Superior temporal gyrus (tissue), 1 donor: Measurements from ENCODE around the gene CHST4.
A peak's percentile ranks its signal among the peaks of the same experiment; 100 is the strongest.
"Not testable (repeated sequence)": the region's sequence is repeated elsewhere in the genome, so short reads cannot be mapped to it uniquely, and the experiment has no call there.

ENCODE experiments used
- DNase-seq: peaks from one replicate; pipeline ENCODE4 v3.0.0-alpha.2; 2016; ENCODE audit errors: extremely low spot score

CHST4 gene

DNA sequence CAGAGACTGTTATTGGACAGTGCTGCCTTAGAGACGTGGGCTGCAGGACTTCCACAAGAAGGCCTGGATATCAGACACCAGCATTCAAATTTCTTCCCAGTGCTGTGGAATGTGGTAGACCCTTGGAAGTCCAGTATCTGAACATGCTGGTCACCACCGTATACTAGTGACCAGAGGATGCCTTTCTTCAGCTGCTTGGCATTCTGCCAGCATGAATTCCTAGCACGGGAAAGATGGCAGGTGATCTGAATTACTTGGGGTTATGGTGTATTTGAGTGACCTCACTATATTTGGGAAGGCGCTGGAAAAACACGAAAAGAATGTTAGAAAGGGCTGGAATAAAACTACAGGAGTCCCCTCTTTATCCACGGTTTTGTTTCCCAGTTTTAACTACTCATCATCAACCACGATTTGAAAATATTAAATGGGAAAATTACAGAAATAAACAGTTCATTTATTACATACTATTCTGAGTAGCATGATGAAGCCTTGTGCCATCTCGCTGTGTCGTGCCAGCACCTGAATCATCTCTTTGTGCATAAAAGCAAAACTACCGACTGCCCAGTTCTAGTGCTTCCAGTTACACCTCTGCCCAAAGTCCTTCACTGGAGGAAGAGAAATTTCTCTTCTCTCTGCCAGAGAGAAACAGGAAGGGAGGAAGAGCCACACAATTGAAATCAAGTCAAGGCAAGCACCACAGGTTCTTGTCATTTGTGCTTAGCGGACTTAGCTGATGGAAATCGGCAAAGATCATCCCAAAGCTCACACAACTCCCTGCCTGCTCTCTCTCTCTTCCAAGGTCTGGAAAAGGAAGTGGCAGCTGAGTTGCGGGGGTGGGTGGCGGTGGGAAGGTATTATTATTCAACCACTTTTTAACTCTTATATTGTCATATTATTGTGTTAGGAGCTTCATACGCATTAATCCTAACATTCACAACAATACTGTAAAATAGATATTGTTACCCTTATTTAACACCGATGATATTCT is 1.4 kb upstream of the CHST4 start:
- no peak for DNase-seq

DNA sequence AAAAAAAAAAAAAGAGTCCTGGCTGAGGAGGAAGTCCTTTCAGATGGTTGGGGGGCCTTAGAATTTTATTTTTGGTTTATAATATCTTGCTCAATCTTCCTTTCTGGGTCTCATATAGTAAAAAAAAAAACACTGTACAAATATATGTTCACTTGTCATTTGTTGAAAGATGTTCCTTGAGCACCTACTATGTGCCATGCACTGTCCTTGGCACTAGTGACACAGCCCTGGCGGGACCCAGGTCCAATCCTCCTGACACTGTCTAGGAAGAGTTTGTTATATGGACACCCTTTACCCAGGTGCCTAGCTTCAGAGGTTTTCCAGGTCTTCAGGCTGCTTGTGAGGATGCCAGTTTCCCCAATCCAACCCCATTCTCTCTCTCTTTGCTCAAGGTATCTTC is 2.0 kb downstream of the CHST4 start:
- no peak for DNase-seq

DNA sequence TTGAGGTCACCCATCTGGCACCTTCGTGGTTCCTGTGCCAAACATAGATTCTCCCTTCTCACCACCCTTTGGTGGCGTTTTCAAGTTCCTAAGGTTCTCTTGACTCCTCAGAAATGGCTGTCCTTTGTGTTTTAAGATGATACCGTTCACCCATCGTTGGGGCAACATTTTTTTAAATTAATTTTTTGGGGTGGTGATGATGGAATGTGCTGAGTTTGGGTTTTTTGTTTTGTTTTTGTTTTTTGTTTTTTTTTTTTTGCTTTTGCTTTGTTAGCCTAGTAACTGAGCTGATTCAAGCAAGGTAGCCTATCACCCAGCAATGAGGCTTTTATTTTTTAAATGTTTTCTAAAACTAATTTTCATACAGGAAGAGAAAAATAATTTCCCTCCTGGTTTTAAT is 2.6 kb downstream of the CHST4 start:
- DNase-seq: no peak

DNA sequence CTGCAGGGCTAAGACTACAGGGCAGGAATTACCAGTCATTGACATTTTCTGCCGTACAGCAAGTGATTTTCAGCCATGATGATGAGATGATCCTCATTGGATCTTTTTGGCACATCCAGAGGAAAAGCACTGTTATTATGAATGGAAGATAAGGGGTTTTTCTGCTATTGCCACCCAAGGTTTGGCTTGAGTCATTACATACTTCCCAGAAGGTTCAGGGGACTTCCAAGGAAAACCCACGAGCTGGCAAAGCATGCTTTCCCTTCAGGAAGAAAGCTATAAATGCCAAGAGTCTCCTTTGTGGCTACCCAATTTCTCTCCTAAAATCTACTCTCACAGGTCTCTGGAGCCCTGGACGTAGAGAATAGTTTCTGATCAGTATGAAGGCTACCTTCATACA is 6.1 kb downstream of the CHST4 start:
- no peak for DNase-seq

DNA sequence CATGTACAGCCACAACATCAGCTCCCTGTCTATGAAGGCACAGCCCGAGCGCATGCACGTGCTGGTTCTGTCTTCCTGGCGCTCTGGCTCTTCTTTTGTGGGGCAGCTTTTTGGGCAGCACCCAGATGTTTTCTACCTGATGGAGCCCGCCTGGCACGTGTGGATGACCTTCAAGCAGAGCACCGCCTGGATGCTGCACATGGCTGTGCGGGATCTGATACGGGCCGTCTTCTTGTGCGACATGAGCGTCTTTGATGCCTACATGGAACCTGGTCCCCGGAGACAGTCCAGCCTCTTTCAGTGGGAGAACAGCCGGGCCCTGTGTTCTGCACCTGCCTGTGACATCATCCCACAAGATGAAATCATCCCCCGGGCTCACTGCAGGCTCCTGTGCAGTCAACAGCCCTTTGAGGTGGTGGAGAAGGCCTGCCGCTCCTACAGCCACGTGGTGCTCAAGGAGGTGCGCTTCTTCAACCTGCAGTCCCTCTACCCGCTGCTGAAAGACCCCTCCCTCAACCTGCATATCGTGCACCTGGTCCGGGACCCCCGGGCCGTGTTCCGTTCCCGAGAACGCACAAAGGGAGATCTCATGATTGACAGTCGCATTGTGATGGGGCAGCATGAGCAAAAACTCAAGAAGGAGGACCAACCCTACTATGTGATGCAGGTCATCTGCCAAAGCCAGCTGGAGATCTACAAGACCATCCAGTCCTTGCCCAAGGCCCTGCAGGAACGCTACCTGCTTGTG is 10.7 kb downstream of the CHST4 start:
- no peak for DNase-seq

DNA sequence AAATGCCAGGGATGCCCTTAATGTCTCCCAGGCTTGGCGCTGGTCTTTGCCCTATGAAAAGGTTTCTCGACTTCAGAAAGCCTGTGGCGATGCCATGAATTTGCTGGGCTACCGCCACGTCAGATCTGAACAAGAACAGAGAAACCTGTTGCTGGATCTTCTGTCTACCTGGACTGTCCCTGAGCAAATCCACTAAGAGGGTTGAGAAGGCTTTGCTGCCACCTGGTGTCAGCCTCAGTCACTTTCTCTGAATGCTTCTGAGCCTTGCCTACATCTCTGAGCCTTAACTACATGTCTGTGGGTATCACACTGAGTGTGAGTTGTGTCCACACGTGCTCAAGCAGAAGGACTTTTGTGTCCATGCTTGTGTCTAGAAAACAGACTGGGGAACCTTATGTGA is 11.4 kb downstream of the CHST4 start:
- DNase-seq: peak; percentile 59

DNA sequence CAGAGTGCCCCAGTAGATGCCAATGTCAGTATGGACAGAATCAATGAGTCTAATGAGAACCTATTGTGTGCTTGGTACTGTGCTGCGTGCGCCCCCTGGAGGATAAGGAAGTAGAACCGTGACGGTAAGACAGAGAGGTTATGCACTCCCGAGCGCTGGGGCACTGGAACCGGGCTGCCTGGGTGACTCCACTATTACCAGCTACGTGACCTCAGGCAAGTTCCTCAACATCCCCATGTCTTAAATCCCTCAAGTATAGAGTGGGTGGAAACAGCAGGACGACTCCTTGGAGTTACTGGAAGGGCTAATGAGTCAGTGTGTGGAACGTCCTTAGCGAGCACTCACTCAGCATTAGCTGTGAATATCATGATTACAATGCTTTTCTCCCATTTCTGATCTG is 16.2 kb downstream of the CHST4 start:
- no peak for DNase-seq

DNA sequence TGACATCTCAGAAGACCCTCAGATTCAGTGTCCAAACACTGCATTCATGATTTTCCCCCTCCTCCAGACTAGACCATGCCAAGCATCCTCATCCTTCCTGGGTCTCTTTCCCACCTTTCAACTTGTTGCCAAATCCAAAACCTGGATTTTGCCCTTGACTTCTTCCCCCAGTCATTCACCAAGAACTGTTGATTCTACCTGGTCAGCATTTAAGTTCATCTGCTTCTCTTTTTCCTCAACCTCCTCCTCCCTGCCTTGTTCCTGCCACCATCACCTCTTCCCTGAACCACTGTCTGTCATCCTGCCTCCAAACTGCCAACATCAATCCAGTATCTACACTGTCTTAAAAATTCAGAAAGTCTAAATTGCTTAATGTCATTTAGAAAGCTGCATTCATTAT is 20.9 kb downstream of the CHST4 start:
- no peak for DNase-seq

DNA sequence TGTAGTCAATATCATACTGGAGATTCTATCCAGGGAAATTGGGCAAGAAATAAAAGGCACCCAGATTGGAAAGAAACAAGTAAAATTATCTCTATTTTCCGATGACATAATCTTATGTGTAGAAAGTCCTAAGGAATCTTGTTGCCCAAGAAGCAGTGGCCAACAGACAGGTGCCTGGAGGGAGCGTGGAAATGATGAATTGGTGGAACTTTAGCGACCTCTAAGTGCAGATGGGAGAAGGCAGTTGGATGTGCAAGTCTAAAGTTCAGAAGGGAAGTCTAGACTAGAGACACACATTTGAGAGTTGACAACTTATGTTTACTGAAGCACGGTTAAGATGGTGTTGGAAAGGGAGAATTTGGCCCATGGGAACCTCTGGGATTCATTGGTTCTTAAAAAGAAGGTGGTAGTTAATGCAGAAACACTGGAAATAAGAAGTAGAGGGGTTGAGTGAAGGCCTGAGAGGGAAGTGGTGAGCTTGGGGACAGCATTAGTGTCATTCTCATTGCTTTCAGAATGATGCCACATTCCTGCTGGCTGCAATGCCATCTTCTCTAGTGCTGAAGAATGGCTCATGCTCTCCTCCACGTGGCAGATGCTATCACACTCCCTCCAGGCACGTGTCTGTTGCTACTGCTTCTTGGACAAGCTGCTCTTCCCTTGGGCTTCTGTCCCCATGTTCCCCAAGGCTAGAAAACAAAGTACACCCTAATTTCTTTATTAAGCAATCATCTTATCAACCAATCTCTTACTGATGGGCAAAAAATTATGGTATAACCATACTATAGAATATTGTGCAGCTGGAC is 26.7 kb downstream of the CHST4 start:
- no peak for DNase-seq

DNA sequence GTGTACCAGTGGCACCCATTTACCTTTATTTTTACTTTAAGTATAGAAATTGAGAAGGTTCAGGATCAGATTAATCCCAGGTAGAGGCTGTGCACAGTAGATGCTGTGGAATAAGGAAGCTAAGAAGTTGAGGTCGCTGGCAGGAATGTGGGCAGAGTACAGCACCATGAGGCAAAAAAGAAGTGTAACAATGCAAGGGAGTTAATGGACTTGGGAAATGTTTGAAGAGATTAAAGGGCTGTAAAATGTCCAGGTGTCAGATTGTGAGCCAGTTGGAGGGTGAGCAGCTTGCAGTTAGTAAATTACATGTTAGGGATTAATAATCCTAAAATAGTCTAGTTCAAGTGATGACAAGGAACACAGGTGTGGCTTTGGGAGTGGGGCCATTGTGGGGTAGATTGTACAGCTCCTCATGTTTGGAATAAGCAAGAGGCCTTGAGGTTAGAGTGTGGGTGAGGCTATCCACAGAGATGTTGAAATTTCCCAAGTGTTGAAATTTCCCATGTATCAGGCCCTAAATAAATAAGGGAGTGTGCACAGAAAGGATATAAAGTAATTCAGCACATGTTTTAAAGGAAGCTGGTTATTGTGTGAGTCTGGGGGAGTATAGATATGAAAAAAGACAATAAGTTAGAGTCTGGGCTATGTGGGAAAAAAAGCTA is 29.1 kb downstream of the CHST4 start:
- no peak for DNase-seq

DNA sequence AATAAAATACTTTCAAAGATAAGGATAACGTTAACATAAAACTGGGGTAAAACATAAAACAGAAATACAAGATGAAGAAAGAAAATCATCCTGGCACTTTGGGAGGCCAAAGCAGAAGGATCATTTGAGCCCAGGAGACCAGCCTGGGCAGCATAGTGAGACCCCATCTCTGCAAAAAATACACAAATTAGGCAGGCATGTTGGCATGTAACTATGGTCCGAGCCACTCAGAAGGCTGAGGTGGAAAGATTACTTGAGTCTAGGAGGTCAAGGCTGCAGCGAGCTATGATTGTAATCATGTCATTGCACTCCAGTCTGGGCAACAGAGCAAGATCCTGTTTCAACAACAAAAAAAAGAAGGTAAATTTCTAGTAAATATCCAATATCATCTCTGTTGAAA is 31.1 kb downstream of the CHST4 start:
- no peak for DNase-seq

DNA sequence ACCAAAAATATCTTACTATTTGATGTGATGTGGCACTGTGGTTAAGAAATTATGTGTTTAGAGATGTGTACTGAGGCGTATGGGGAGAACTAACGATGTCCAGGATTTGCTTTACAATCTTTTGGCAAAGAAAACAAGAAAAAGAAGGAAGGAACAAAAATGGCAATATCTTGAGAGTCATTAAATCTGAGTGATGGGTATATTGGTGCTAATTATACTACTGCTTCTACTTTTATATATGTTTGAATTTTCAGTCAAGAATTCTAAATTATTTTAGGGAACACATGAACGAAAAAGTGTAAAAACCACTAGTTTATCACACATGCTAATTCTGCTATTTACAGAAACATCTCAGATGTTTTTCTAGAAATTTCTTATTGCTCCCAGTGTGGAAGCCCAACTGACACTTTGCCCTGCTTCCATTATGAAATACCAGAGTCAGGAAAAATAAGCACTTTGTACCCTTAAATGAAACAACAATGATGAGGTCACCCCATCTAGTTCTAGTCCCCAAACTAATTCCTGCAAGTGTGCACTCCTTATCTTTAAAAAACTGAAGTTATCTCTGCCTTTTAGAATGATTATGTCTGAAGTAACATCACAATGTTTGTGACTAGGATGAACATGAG is 31.8 kb downstream of the CHST4 start:
- DNase-seq: no peak

DNA sequence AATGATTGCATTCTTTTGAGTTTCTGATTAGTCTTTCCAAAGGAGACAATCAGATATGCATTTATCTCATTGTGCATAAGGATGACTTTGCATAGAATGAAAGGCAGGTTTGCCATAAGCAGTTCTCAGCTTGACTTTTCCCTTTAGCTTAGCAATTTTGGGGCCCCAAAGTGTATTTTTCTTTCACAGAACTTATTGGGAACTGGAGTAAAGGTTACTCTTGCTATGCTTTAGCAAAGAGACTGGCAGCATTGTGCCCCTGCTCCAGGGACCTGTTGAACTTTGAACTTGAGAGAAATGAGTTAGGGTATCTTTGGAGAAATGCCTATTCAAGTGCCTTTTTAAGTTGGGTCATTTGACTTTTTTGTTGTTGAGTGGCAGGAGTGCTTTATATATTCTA is 33.6 kb downstream of the CHST4 start:
- DNase-seq: no peak

DNA sequence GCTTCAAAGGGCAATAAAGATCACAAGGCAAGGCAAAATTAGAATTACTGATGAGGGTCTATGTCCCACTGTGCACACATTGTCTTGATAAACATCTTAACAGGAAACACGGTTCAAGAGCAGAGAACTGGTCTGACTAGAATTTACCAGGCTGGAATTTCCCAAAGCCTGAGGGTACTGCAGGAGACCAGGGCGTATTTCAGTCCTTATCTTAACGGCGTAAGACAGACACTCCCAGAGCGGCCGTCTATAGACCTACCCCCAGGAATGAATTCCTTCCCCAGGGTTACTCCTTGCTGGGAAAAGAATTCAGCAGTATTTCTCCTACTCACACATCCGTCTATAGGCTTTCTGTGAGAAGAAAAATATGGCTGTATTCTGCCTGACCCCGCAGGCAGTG is 35.7 kb downstream of the CHST4 start:
- not testable (repeated sequence) for DNase-seq

DNA sequence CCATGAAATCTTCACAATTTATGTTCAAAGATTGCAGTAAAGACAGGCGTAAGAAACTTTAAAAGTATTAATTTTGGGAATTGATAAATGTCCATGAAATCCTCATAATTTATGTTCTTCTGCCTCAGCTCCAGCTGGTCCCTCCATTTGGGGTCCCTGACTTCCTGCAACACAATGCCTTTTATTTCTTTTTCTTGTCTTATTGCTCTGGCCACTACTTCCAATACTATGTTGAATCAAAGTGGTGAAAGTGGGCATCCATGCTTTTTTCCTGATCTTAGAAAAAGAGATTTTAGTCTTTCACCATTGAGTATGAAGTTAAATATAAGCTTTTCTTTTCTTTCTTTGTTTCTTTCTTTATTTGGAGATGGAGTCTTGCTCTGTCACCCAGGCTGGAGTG is 36.3 kb downstream of the CHST4 start:
- DNase-seq: no peak

DNA sequence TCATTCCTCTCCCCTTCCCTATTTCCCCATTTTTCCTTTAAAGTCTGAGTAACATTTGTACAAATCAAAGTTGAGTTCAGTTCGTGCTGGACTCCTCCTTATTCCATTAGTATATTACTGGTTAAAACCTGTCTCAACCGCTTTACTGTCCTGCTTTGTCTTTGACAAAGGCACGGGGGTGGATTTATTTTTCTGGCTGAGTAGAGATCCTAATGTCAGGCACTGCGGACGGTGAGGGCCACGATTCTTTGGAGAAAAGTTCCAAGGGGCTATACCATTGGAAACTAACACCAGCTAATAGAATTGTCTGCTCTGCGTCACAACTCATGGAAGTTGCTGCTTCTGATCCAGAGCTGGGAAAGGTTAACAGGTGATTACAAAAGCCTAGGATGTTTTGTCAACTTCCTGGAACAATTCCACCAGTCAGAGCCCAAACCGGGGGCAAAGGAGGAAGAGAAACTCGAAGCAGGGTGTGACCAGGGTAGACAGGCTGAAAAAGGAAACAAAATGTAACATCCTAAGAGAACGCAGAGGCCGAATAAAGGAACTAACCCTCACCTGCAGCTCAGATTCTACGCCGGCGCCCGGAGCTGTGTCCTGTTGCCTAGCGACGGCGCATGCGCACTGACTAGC is 38.2 kb downstream of the CHST4 start:
- DNase-seq: no peak

DNA sequence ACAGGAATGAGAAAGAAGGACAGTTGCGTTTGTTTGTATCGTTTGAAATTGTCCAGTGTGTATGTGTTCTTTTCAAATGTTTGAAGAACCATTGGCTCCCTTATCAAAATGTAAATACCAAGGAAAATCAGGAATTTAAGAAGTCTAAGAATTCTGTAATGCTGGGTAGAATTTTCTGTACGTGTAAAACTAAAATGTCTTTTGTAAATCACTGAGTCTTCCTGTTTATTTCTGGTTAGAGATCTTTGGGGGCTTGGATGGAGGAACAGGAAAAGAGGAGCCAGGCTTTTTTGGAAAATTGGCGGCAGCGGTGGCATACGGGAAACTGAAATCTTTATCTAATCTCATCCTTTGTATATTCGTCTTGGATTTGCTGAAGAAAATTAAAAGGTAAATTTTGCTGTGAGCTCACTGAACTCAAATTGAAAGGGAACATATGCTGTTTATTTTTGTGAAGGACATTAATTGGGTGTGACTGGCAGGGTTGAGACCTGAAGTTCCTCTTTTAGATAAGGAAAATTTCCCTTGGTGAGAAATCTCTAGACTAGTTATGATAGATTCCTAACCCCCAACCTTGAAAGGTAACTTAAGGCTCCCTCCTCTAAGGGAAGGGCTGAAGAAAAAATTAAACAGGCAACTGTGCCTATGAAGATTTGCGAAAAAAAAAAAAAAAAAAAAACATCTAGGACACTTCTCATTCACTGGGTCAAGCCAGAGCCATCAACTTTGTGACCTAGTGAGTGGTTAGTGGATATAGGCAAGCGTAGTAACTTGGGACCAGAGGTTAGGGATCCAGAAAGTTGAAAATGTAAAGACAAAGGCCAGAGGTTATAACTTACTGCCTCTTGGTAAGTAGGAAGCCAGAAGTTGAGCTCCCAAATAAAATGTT is 39.8 kb downstream of the CHST4 start:
- no peak for DNase-seq

DNA sequence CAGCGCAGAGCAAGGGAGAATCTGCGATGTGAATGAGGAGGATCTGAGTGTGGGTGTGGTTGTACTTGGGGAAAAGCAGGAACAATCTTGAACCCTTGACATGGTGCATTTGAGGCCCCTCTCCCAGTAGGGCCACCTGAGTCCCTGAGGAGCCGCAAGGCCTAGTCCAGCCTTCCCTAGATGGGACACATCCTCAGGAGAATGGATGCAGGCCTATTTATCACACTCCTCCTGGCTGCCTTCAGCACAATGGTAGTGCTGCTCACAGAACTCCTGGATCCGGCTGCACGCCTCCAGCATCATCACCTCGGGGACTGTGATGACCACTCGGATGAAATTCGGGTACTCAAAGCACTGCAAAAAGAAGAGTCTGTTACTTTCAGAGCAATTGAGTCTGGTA is 41.7 kb downstream of the CHST4 start:
- DNase-seq: no peak

DNA sequence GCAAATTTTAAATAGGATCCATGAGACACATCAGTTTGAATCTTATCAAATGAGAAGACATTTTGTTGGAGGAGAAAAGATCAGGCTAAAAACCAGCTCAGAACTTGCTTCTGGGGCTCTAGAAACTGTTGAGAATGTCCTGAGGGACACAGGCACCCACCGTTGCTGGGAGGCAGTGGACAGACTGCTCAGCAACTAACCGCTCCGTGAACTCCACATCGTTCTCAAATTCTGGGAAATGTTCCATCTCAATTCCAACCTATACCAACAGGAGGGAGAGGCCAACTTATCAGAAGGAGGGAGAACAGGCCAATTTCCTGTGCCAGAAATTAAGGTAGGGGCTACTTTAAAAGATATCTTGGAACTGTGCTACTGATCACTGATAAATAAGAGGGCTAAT is 42.3 kb downstream of the CHST4 start:
- no peak for DNase-seq

DNA sequence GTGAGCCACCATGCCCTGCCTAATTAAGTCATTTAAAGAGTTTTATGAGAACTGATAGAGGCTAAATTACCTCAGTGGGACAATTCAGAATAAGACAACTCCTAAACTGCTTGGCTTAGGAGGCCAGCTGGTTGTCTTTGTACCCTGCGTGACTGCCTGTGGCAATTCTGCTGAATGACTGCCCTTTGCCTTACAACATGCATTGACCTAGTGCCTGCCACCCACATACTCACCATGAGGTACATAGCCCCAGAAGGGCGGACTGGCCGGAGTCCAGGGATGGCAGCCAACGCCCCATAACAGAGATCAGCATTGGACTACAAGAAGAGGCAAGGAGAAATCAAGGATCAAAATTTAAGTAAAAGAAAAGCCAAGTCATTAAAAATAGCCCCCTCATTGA is 43.4 kb downstream of the CHST4 start:
- DNase-seq: no peak
